ENCODE measurements around the gene LRRC1. TPM values are rescaled to one million over a fixed set of nuclear protein-coding genes. Genes with fewer than 3 reads are reported as not detected.

LRRC1 gene
- total and polyA plus RNA-seq, 10 of the 15 experiments (the other 5 are each of a cell fraction or from before 2014, with no cell fraction given): 0.35 to 9.3 (median 0.63) TPM

DNA sequence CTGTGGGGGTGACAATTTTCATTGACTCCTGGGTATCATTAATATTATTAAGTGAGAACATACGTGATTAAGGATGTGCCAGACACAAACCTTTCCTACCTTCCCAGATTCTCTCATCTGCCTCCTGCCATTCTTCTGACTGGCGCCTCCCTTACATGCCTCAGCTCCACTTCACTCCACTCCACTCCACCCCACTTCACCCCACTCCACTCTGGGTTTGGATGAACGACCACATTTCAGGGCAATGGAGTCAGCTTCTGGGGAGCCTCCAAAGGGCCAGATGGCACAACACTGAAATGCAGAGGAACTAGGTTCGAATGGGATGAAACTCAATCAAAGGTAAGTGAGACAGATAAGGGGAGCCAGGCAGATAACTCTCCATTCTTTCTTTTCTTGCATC is 40.5 kb upstream of the LRRC1 start (continued):
- TF ChIP-seq, protein P1, sequence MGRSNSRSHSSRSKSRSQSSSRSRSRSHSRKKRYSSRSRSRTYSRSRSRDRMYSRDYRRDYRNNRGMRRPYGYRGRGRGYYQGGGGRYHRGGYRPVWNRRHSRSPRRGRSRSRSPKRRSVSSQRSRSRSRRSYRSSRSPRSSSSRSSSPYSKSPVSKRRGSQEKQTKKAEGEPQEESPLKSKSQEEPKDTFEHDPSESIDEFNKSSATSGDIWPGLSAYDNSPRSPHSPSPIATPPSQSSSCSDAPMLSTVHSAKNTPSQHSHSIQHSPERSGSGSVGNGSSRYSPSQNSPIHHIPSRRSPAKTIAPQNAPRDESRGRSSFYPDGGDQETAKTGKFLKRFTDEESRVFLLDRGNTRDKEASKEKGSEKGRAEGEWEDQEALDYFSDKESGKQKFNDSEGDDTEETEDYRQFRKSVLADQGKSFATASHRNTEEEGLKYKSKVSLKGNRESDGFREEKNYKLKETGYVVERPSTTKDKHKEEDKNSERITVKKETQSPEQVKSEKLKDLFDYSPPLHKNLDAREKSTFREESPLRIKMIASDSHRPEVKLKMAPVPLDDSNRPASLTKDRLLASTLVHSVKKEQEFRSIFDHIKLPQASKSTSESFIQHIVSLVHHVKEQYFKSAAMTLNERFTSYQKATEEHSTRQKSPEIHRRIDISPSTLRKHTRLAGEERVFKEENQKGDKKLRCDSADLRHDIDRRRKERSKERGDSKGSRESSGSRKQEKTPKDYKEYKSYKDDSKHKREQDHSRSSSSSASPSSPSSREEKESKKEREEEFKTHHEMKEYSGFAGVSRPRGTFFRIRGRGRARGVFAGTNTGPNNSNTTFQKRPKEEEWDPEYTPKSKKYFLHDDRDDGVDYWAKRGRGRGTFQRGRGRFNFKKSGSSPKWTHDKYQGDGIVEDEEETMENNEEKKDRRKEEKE (IDR thresholded peaks at IDR 0.05): no peak
- TF ChIP-seq SUPT20H (IDR thresholded peaks at IDR 0.05; ENCODE audit: borderline replicate concordance, control insufficient read depth, low read depth, low read length) (no peak), ZNF384 (IDR thresholded peaks at IDR 0.05; ENCODE audit: borderline replicate concordance, low read depth, low read length) (no peak), POLR2AphosphoS2 (IDR thresholded peaks at IDR 0.05; ENCODE audit: low read depth, low read length) (no peak), CBFB (IDR thresholded peaks at IDR 0.05; ENCODE audit: low read depth) (no peak), PAX5 (IDR thresholded peaks at IDR 0.05; ENCODE audit: borderline replicate concordance, low read depth, low read length) (no peak), SREBF1 (IDR thresholded peaks at IDR 0.05; ENCODE audit: low read length) (no peak), STAT1 (conservative IDR thresholded peaks at IDR 0.05) (no peak)

DNA sequence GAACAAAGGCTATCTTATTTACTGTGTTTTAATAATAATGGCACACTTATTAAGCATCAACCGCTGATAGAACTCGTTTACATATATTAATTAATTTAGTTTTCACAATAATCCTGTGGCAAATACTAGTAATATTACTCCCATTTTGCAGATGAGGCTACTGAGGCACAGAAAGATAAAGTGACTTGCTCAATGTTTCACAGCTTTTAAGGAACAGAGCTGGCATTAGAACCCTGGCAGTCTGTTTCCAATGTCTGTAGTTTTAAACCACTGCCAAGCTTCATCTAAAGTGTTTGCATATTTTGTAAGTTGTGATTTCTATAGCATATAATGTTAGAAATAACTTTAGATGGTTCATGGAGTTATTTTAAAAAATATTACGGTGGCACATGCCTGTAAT is 38.4 kb upstream of the LRRC1 start:
- DNase-seq (ENCODE audit: low read depth, low spot score): no peak
- Histone ChIP-seq H3K4me2 (ENCODE audit: control insufficient read depth, insufficient read depth) (no peak overlapping the region), H3K4me1 (ENCODE audit: control insufficient read depth, insufficient read depth, low read length) (no peaks in the 10 kb centered on the region), H3K36me3 (ENCODE audit: control insufficient read depth in 2 of 2, insufficient read depth in 2 of 2, low read length in 1 of 2) (no peaks in the 10 kb centered on the region), H3K9me3 (replicated peaks; ENCODE audit: control insufficient read depth, insufficient read depth, low read length) (no peaks in the 10 kb centered on the region), H3K79me2 (ENCODE audit: control insufficient read depth, insufficient read depth, low read length) (no peaks in the 10 kb centered on the region), H3K4me3 (no peak overlapping the region), H3K27ac (ENCODE audit: control insufficient read depth, insufficient read depth) (no peak overlapping the region), H2AFZ (ENCODE audit: control insufficient read depth, low read depth, low read length) (no peak overlapping the region), H3K27me3 (replicated peaks in 1 of 2; ENCODE audit: control insufficient read depth in 2 of 2, insufficient read depth in 2 of 2, low read length in 1 of 2) (no peaks in the 10 kb centered on the region; a peak in 1 of 4 replicates), H3K9ac (ENCODE audit: control insufficient read depth, insufficient read depth, low read length) (no peak overlapping the region), H4K20me1 (ENCODE audit: control insufficient read depth, insufficient read depth) (no peaks in the 10 kb centered on the region; the same call in 1 of the 2 replicates)
- no TSS peak for BruUV-seq (replicated peaks)
- 34% methylated on average over 3 of the region's 3 CpGs for WGBS (ENCODE audit: insufficient coverage, insufficient replicate concordance, low lambda C conversion rate, missing lambda C conversion rate)
- intact Hi-C loops (cut with micrococcal nuclease; ENCODE audit: unreplicated experiment) (no loop called here), in situ Hi-C loops (cut with MboI) (no loop called here)
- RAD21 ChIA-PET (ENCODE audit: unreplicated experiment): no interaction called here
- no peak for FAIRE-seq
- no peak for ATAC-seq
- SMC1A ChIA-PET (ENCODE audit: uncharacterized antibody, unreplicated experiment): interaction anchor here (0.6 kb wide), 1 partner anchor 15 kb away, joined by 3 read pairs; no protein-coding TSS in a partner anchor
- POLR2A ChIA-PET: no interaction called here
- CTCF ChIA-PET: no interaction called here
- no peak for TF ChIP-seq CBX5 (IDR thresholded peaks at IDR 0.05; ENCODE audit: low read depth)
- TF ChIP-seq, protein P2, sequence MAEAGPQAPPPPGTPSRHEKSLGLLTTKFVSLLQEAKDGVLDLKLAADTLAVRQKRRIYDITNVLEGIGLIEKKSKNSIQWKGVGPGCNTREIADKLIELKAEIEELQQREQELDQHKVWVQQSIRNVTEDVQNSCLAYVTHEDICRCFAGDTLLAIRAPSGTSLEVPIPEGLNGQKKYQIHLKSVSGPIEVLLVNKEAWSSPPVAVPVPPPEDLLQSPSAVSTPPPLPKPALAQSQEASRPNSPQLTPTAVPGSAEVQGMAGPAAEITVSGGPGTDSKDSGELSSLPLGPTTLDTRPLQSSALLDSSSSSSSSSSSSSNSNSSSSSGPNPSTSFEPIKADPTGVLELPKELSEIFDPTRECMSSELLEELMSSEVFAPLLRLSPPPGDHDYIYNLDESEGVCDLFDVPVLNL (IDR thresholded peaks at IDR 0.05; ENCODE audit: low read depth, low read length): no peak
- no peak for TF ChIP-seq BCL11A (IDR thresholded peaks at IDR 0.05; ENCODE audit: low read depth, low read length)
- TF ChIP-seq, protein P3, sequence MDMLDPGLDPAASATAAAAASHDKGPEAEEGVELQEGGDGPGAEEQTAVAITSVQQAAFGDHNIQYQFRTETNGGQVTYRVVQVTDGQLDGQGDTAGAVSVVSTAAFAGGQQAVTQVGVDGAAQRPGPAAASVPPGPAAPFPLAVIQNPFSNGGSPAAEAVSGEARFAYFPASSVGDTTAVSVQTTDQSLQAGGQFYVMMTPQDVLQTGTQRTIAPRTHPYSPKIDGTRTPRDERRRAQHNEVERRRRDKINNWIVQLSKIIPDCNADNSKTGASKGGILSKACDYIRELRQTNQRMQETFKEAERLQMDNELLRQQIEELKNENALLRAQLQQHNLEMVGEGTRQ (IDR thresholded peaks at IDR 0.05; ENCODE audit: borderline replicate concordance, low read depth, low read length): no peak
- TF ChIP-seq KAT2A (conservative IDR thresholded peaks at IDR 0.05; ENCODE audit: control insufficient read depth, low read depth, low read length): no peak
- TF ChIP-seq SPI1 (IDR thresholded peaks at IDR 0.05; ENCODE audit: borderline replicate concordance, insufficient read depth, low read depth, low read length): no peak
- TF ChIP-seq SMAD1 (IDR thresholded peaks at IDR 0.05; ENCODE audit: low read depth, partially characterized antibody): no peak
- TF ChIP-seq TBL1XR1 (IDR thresholded peaks at IDR 0.05; ENCODE audit: low read depth, low read length): no peak
- TF ChIP-seq EP300 (IDR thresholded peaks at IDR 0.05; ENCODE audit: borderline replicate concordance in 1 of 2, control insufficient read depth in 1 of 2, low read depth in 2 of 2, low read length in 2 of 2): no peak
- TF ChIP-seq NRF1 (conservative IDR thresholded peaks at IDR 0.05; ENCODE audit: low read depth, low read length): no peak
- no peak for TF ChIP-seq NFYB (IDR thresholded peaks at IDR 0.05; ENCODE audit: insufficient read depth, low read depth, low read length)
- no peak for TF ChIP-seq ZNF274 (IDR thresholded peaks at IDR 0.05; ENCODE audit: insufficient read depth, insufficient read length)

Measured in GM12878 (cell line).